Calu3 (cell line): ENCODE data around the gene DOCK8. TPM values are rescaled to one million over a fixed set of nuclear protein-coding genes. Genes with fewer than 3 reads are reported as not detected.

ENCODE experiments used
- BruUV-seq: library from RNA; stranded (reverse); fragments of 400-500 nt; replicated peaks from 2 replicates; lab custom pipeline; 2021; lab: Mats Ljungman, UMichigan
- CTCF ChIA-PET: fragments of 300-600 bp; sonication (Branson Sonifier 250); formaldehyde crosslinking; loops from one replicate; lab custom pipeline; 2022; ENCODE audit warnings: antibody characterized with exemption; lab: Charles Lee
- DNase-seq: peaks from one replicate; pipeline ENCODE4 v3.0.0; 2022
- H3K27ac Mint-ChIP-seq: one replicate; pipeline ENCODE4 v1.8.0; 2022; ENCODE audit warnings: mixed read lengths; ENCODE audit not compliant: unreplicated experiment
- H3K27me3 Mint-ChIP-seq: one replicate; pipeline ENCODE4 v1.8.0; 2022; ENCODE audit warnings: mixed read lengths; ENCODE audit not compliant: unreplicated experiment
- H3K36me3 Mint-ChIP-seq: one replicate; pipeline ENCODE4 v1.8.0; 2022; ENCODE audit warnings: mild to moderate bottlenecking, moderate library complexity, mixed read lengths; ENCODE audit not compliant: insufficient read depth, unreplicated experiment
- H3K4me1 Mint-ChIP-seq: one replicate; pipeline ENCODE4 v1.8.0; 2022; ENCODE audit warnings: mild to moderate bottlenecking, low read depth, mixed read lengths; ENCODE audit not compliant: unreplicated experiment
- H3K4me3 Mint-ChIP-seq: one replicate; pipeline ENCODE4 v1.8.0; 2022; ENCODE audit warnings: mild to moderate bottlenecking, low read depth, moderate library complexity, mixed read lengths; ENCODE audit not compliant: unreplicated experiment
- H3K9me3 Mint-ChIP-seq: one replicate; pipeline ENCODE4 v1.8.0; 2022; ENCODE audit warnings: low read depth, mixed read lengths; ENCODE audit not compliant: unreplicated experiment
- intact Hi-C: fragments of 100-400 bp; cut with micrococcal nuclease; formaldehyde crosslinking; loops from one replicate; pipeline ENCODE4 v1.10.0; 2022; ENCODE audit not compliant: unreplicated experiment
- total RNA-seq: library from RNA; stranded (reverse); gene quantifications from 2 replicates; pipeline ENCODE4 v1.2.3, GENCODE V29; 2022
- TF ChIP-seq, protein P1 (sequence below): fragments of 200-600 bp; IDR thresholded peaks from one replicate; pipeline ENCODE4 v1.8.0; 2022; ENCODE audit warnings: antibody characterized with exemption; ENCODE audit not compliant: unreplicated experiment

Gene DOCK8
- total RNA-seq, 1 experiment from 2014 or later: 0.50 TPM

DNA sequence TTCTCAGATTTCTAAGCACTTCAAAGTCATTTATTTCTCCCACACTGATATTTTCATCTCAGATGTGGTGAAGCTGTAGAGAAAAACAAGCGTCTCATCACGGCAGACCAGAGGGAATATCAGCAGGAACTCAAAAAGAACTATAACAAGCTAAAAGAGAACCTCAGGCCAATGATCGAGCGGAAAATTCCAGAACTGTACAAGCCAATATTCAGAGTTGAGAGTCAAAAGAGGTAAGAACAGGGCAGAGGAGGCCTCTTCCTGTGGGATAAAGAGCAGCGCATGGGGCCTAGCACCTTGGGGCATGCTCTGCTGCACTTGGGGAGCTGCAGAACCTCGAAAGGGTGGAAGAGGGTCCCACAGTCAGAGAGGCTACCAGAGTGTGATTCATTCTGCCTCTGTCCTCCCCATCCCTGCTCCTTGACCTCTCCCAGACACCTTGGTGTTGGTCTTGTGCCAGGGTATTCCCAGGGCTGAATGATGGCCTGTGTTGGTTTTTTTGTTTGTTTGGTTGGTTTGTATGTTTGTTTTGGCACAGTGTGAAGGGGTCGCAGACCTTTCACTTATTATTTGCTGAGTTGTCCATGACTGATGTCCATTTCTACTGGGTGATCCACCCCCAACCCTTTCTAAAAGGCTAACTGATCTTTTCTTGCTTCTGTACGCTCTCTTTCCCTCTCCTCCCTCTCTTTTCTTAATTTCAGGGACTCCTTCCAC is 248.9 kb downstream of the DOCK8 start:
- intact Hi-C loops: no loop called here
- TF ChIP-seq, protein P1, sequence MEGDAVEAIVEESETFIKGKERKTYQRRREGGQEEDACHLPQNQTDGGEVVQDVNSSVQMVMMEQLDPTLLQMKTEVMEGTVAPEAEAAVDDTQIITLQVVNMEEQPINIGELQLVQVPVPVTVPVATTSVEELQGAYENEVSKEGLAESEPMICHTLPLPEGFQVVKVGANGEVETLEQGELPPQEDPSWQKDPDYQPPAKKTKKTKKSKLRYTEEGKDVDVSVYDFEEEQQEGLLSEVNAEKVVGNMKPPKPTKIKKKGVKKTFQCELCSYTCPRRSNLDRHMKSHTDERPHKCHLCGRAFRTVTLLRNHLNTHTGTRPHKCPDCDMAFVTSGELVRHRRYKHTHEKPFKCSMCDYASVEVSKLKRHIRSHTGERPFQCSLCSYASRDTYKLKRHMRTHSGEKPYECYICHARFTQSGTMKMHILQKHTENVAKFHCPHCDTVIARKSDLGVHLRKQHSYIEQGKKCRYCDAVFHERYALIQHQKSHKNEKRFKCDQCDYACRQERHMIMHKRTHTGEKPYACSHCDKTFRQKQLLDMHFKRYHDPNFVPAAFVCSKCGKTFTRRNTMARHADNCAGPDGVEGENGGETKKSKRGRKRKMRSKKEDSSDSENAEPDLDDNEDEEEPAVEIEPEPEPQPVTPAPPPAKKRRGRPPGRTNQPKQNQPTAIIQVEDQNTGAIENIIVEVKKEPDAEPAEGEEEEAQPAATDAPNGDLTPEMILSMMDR: no peak
- H3K4me3 Mint-ChIP-seq: no peak overlapping the region

DNA sequence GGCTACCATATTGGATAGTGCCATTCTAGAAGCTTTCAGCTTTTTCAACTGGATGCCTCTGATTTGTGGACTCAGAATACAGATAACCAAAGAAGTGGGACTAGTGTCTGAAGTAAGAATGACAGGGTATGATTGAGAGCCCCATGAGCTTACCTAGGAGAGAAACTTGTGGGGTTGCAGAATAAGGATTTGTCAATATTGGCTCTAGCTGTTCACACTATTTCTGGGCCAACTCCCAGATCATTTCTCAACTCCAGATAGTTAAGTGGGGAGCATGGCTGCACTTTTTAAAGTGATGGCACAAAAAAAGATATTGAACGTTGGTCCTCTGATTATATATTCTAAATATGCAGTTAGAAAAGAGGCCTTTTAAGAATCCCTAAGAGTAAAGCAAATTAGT is 252.1 kb downstream of the DOCK8 start:
- DNase-seq: no peak
- CTCF ChIA-PET: no interaction called here
- Mint-ChIP-seq H3K27me3 (no peaks in the 10 kb centered on the region), H3K4me3 (no peak overlapping the region), H3K4me1 (peaks cover 27% of the 10 kb centered on the region), H3K9me3 (no peaks in the 10 kb centered on the region), H3K36me3 (peaks cover 16% of the 10 kb centered on the region), H3K27ac (no peak overlapping the region)
- TF ChIP-seq, protein P1: no peak
- intact Hi-C loops: no loop called here
- no TSS peak for BruUV-seq

More for the DNA sequence above, 248.9 kb downstream of the DOCK8 start:
- CTCF ChIA-PET: no interaction called here
- Mint-ChIP-seq H3K9me3 (no peaks in the 10 kb centered on the region), H3K27me3 (no peaks in the 10 kb centered on the region), H3K4me1 (peaks cover 11% of the 10 kb centered on the region), H3K36me3 (no peaks in the 10 kb centered on the region), H3K27ac (no peak overlapping the region)
- no peak for DNase-seq
- no TSS peak for BruUV-seq

GRCh38 chr9:468766-469426 is 254.2 kb downstream of the DOCK8 start:
- H3K36me3 Mint-ChIP-seq: peaks cover 16% of the 10 kb centered on the region
- no peak overlapping the region for H3K27ac Mint-ChIP-seq
- CTCF ChIA-PET: no interaction called here
- no peaks in the 10 kb centered on the region for H3K27me3 Mint-ChIP-seq
- intact Hi-C loops: no loop called here
- DNase-seq: no peak
- peak overlapping the region; percentile 86 for H3K4me3 Mint-ChIP-seq
- TF ChIP-seq, protein P1: no peak
- no peaks in the 10 kb centered on the region for H3K9me3 Mint-ChIP-seq
- H3K4me1 Mint-ChIP-seq: peaks cover 20% of the 10 kb centered on the region
- BruUV-seq: no TSS peak

GRCh38 chr9:469672-470551 is 255.2 kb downstream of the DOCK8 start:
- DNase-seq: peak; percentile 71
- TF ChIP-seq, protein P1: no peak
- Mint-ChIP-seq H3K27ac (peak overlapping the region; percentile 31), H3K36me3 (peaks cover 16% of the 10 kb centered on the region), H3K27me3 (no peaks in the 10 kb centered on the region), H3K4me1 (peaks cover 16% of the 10 kb centered on the region), H3K4me3 (peak overlapping the region; percentile 86), H3K9me3 (no peaks in the 10 kb centered on the region)
- CTCF ChIA-PET: no interaction called here
- BruUV-seq: no TSS peak
- intact Hi-C loops: no loop called here
